Measurements from ENCODE around the gene DOHH. TPM values are rescaled to one million over a fixed set of nuclear protein-coding genes. Genes with fewer than 3 reads are reported as not detected.

DOHH gene
- total RNA-seq, 4 donors from 2014 or later = 15.3 to 59.5 (median 42.8) TPM

DNA sequence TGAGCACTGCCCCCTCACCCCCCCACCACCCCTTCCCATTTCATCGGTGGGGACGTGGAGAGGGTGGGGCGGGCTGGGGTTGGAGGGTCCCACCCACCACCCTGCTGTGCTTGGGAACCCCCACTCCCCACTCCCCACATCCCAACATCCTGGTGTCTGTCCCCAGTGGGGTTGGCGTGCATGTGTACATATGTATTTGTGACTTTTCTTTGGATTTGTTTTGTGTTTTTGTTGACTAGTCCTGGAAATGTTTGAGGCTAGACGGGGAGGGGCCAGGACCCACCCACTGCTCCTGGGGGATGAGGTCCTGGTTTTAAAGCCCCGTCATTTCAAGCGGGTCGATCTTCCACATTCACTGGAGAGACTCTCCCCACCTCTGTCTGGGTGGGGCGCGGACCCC, 35.5 kb upstream of the DOHH start:
- no peaks in the 10 kb centered on the region for H3K27me3 ChIP-seq
- ATAC-seq (no peak), DNase-seq (no peak)
- no peaks in the 10 kb centered on the region for H3K4me1 ChIP-seq
- no peaks in the 10 kb centered on the region for H3K9me3 ChIP-seq
- no peak overlapping the region for H3K27ac ChIP-seq
- H3K4me3 ChIP-seq = no peak overlapping the region
- peaks cover 0 to 52% of the 10 kb centered on the region in 2 donors for H3K36me3 ChIP-seq
- TF ChIP-seq POLR2A (IDR thresholded peaks at IDR 0.05) = no peak
- TF ChIP-seq, protein P1, sequence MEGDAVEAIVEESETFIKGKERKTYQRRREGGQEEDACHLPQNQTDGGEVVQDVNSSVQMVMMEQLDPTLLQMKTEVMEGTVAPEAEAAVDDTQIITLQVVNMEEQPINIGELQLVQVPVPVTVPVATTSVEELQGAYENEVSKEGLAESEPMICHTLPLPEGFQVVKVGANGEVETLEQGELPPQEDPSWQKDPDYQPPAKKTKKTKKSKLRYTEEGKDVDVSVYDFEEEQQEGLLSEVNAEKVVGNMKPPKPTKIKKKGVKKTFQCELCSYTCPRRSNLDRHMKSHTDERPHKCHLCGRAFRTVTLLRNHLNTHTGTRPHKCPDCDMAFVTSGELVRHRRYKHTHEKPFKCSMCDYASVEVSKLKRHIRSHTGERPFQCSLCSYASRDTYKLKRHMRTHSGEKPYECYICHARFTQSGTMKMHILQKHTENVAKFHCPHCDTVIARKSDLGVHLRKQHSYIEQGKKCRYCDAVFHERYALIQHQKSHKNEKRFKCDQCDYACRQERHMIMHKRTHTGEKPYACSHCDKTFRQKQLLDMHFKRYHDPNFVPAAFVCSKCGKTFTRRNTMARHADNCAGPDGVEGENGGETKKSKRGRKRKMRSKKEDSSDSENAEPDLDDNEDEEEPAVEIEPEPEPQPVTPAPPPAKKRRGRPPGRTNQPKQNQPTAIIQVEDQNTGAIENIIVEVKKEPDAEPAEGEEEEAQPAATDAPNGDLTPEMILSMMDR (IDR thresholded peaks at IDR 0.05 in 4 of 5, conservative IDR thresholded peaks at IDR 0.05 in 1 of 5) = no peak
- intact Hi-C loops (cut with DNase I; ENCODE audit: low total_unique reads) = no loop called here
- in situ Hi-C loops (cut with MboI; ENCODE audit: low sequenced_read_pairs in 4 of 4) = no loop called here

DNA sequence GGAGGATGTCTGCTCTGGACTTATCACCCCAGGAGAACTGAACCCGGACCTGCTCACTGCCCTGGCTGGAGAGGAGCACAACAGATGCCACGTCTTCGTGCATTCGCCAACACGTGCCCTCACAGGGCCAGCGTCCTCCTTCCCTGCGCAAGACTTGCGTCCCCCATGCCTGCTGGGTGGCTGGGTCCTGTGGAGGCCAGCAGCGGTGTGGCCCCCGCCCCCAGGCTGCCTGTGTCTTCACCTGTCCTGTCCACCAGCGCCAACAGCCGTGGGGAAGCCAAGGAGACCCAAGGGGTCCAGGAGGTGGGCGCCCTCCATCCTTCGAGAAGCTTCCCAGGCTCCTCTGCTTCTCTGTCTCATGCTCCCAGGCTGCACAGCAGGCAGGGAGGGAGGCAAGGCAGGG, 35.1 kb upstream of the DOHH start:
- H3K36me3 ChIP-seq = peaks cover 0 to 52% of the 10 kb centered on the region in 2 donors
- in situ Hi-C loops (cut with MboI; ENCODE audit: low sequenced_read_pairs in 4 of 4) = no loop called here
- DNase-seq (no peak), ATAC-seq (no peak)
- H3K4me1 ChIP-seq = no peaks in the 10 kb centered on the region
- TF ChIP-seq POLR2A (IDR thresholded peaks at IDR 0.05) = no peak
- TF ChIP-seq, protein P1 (IDR thresholded peaks at IDR 0.05 in 4 of 5, conservative IDR thresholded peaks at IDR 0.05 in 1 of 5) = no peak
- no peak overlapping the region for H3K4me3 ChIP-seq
- no peaks in the 10 kb centered on the region for H3K27me3 ChIP-seq
- intact Hi-C loops (cut with DNase I; ENCODE audit: low total_unique reads) = no loop called here
- no peak overlapping the region for H3K27ac ChIP-seq
- no peaks in the 10 kb centered on the region for H3K9me3 ChIP-seq

DNA sequence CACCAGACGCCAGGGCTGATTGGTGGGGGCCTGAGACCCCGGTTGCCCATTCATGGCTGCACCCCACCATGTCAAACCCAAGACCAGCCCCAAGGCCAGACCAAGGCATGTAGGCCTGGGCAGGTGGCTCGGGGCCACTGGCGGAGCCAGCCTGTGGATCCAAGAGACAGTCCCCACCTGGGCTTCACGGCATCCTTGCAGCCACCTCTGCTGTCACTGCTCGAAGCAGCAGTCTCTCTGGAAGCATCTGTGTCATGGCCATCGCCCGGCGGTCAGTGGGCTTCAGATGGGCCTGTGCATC, 34.7 kb upstream of the DOHH start:
- in situ Hi-C loops (cut with MboI; ENCODE audit: low sequenced_read_pairs in 4 of 4) (no loop called here), intact Hi-C loops (cut with DNase I; ENCODE audit: low total_unique reads) (no loop called here)
- TF ChIP-seq POLR2A (IDR thresholded peaks at IDR 0.05) = no peak
- TF ChIP-seq, protein P1 (IDR thresholded peaks at IDR 0.05 in 4 of 5, conservative IDR thresholded peaks at IDR 0.05 in 1 of 5) = no peak
- no peaks in the 10 kb centered on the region for H3K4me1 ChIP-seq
- H3K9me3 ChIP-seq = no peaks in the 10 kb centered on the region
- no peaks in the 10 kb centered on the region for H3K27me3 ChIP-seq
- H3K27ac ChIP-seq = no peak overlapping the region
- DNase-seq = no peak
- no peak for ATAC-seq
- H3K4me3 ChIP-seq = no peak overlapping the region
- H3K36me3 ChIP-seq = peaks cover 0 to 52% of the 10 kb centered on the region in 2 donors

DNA sequence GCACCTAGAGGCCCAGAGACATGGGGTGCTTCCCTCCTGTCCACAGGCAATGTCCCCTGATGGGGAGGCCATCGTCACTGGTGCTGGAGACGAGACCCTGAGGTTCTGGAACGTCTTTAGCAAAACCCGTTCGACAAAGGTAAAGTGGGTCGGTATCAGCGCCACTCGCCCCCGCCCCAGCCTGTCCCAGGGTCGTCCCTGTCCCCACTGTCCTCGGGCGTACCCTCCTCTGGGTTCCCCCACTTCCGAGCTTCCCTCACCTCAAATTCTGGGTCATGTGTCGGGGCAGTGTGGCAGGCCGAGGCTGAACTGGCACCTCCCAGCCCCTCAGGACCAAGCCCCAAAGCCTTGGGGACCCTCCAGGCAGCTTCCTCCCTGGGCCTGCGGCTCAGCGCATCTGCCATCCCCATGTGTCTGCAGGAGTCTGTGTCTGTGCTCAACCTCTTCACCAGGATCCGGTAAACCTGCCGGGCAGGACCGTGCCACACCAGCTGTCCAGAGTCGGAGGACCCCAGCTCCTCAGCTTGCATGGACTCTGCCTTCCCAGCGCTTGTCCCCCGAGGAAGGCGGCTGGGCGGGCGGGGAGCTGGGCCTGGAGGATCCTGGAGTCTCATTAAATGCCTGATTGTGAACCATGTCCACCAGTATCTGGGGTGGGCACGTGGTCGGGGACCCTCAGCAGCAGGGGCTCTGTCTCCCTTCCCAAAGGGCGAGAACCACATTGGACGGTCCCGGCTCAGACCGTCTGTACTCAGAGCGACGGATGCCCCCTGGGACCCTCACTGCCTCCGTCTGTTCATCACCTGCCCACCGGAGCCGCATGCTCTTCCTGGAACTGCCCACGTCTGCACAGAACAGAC, 34.1 kb upstream of the DOHH start:
- TF ChIP-seq, protein P1 (IDR thresholded peaks at IDR 0.05 in 4 of 5, conservative IDR thresholded peaks at IDR 0.05 in 1 of 5) = no peak
- TF ChIP-seq POLR2A (IDR thresholded peaks at IDR 0.05) = no peak
- Histone ChIP-seq H3K9me3 (no peaks in the 10 kb centered on the region), H3K36me3 (peaks cover 0 to 52% of the 10 kb centered on the region in 2 donors), H3K4me1 (no peaks in the 10 kb centered on the region), H3K27ac (no peak overlapping the region), H3K27me3 (no peaks in the 10 kb centered on the region), H3K4me3 (no peak overlapping the region)
- in situ Hi-C loops (cut with MboI; ENCODE audit: low sequenced_read_pairs in 4 of 4) = no loop called here
- intact Hi-C loops (cut with DNase I; ENCODE audit: low total_unique reads) = no loop called here
- ATAC-seq = no peak
- DNase-seq = no peak

Data from gastrocnemius medialis (tissue), 4 donors.